ENCODE results near the gene DTX3L.

The DTX3L gene

DNA sequence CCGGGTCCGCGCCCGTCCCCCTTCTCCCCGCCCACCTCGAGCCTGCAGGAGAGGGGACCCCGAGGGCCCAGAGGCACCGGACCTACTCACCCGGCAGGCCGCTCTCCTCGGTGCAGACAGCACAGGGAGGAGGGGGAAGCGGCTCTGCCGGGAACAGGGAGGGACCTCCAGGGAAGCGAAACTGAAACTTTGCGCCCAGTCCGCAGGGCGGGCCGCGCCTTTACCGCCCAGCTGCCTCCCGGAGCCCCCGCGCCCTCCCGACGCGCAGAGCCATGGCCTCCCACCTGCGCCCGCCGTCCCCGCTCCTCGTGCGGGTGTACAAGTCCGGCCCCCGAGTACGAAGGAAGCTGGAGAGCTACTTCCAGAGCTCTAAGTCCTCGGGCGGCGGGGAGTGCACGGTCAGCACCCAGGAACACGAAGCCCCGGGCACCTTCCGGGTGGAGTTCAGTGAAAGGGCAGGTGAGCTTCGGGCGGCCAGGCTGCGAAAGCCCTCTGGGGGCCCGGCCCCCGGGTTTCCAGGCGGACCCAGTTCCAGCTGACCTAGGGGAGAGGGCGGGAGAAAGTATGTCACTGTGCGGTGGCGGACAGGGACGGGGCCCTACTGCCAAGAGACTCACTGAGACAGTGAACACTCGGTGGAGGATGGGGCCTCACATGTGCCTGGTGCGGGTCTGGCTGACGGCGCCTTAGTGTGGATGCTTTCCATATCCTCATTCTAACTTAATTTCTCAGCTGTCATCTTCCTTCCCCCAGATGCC, at the start of gene DTX3L, which contains the start of gene PARP9:
TSS of gene DTX3L (plus strand) at position 184 of the 758 bp plus-strand sequence. CDS start at position 273, 89 bp downstream.
TSS of gene PARP9 (minus strand) at position 146 of the 758 bp plus-strand sequence. CDS start 4,680 bp downstream, outside the sequence.
- no peak for DNase-seq (ENCODE audit: low read depth)
- H3K4me3 ChIP-seq (ENCODE audit: low read depth, low read length) = peak within 1 kb of the TSS; percentile 78

DNA sequence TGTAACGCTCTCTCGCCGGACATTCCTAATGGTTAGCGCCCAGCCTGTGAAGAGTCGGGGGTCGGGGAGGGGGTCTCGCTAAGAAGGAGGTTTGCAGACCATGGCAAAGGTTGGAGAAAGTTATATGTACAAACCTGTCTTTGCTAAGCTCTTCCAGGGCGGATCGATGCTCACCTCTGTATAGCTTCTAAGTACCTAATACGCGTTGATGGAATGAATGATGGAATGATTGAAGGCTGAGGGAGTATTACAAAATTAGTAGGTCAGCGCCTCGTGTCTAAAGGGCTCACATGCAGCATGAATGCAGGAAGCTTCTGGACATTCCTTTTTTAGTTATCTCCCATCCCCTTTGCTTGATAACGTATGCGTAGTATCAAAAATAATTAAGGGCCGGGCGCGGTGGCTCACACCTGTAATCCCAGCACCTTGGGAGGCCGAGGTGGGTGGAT, 49.1 kb upstream of the DTX3L start:
- peak overlapping the region; percentile 84 for H3K4me3 ChIP-seq (ENCODE audit: low read depth, low read length)
- no peak for DNase-seq (ENCODE audit: low read depth)

DNA sequence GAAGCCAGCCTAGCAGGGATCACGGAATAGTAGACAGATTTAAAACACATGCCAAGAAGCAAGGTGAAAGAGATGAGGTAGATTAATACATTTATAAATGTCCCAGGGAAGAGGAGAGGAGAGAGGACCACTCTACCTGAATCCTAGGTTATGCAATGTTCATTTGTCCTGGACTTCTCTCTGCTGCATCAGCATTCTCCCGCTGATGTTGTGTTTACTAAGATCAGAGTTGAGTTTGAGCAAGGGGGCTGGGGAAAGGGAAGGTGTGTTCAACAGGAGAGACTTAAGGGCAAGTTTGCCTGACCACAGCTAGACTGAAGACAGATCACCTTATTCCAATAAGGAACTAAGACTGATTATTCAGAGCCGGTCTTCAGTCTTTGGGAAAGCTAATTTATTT, 48.3 kb upstream of the DTX3L start:
- DNase-seq (ENCODE audit: low read depth) = no peak
- H3K4me3 ChIP-seq (ENCODE audit: low read depth, low read length) = no peak overlapping the region

DNA sequence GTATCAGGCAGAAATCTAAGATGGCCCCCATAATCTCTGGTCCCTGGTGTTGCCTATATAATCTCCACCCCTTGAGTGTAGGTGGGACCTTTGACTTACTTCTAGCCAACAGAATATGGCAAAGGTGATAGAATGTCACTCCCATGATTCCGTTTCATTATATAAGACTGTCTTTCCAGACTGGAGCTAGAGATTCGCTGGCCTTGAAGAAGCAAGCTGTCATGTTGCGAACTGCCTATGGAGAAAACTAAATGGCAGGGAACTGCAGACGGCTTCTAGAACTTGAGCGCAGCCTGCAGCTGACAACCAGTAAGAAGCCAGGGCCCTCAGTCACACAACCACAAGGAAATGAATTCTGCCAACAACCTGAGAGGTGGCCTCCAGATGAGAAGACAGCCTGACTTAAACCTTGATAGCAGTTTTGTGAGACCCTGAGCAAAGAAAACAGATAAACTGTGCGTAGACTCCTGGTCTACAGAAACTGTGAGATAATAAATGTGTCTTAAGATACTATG, 47.2 kb upstream of the DTX3L start:
- DNase-seq (ENCODE audit: low read depth) = no peak
- no peak overlapping the region for H3K4me3 ChIP-seq (ENCODE audit: low read depth, low read length)

DNA sequence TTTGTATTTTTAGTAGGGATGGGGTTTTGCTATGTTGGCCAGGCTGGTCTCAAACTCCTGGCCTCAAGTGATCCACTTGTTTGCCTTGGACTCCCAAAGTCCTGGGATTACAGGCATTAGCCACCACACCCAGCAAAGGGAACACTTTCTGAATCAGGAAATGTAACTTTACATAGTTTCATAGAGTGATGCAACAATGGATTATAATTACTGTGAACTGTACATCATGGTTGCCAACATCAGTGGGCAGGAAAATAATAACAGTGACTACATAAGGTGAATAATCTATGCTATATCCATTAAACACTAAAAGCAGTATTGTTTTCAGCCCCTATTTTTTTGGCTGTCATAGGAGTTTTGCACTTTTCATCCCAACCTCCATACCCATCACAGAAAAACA, 44.4 kb upstream of the DTX3L start:
- no peak overlapping the region for H3K4me3 ChIP-seq (ENCODE audit: low read depth, low read length)
- no peak for DNase-seq (ENCODE audit: low read depth)

DNA sequence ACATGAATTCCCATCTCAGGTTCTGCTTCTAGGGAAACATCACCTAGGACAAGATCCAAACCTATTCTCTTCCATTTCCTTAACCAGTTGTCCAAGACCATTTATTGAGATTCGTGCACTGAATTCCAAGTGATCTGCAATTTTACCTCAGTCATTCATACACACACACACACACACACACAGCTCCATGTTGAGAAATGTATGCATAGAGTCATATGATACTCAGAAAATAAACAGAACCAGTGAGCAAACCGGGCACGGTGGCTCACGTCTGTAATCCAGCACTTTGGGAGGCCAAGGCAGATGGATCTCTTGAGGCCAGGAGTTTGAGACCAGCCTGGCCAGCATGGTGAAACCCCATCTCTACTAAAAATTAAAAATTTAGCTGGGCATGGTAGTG, 43.3 kb upstream of the DTX3L start:
- DNase-seq (ENCODE audit: low read depth) = no peak
- H3K4me3 ChIP-seq (ENCODE audit: low read depth, low read length) = no peak overlapping the region

DNA sequence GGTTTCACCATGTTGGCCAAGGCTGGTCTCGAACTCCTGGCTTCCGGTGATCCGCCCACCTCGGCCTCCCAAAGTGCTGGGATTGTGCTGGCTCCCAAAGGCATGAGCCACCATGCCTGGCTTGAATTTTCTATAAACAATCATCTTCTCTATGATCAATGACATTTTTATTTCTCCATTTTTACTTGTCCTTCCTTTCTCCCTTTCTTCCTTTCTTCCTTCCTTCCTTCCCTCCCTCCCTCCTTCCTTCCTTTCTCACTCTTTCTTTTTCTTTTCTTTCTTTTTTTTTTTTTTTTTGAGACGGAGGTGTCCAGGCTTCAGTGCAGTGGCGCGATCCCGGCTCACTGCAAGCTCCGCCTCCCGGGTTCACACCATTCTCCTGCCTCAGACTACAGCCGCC, 40.8 kb upstream of the DTX3L start:
- H3K4me3 ChIP-seq (ENCODE audit: low read depth, low read length) = no peak overlapping the region
- no peak for DNase-seq (ENCODE audit: low read depth)

DNA sequence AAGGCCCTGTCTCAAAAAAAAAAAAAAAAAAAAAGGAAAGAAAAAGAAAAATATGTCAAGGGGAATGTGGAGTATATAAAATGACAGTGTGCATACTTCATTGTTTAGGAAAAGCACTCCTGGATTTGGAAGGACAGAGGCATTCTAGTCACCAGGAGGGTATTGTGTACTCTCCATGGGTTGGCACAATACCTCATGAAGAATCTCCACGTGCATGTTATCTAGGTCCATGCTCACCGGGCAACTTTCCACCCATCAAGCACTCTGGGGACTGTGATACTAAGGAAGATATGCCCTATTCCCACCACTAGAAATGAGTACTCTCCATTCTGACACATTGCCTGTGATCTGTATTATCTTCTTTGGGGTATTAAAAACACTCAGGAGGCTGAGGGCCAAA, 34.0 kb upstream of the DTX3L start:
- H3K4me3 ChIP-seq (ENCODE audit: low read depth, low read length) = no peak overlapping the region
- no peak for DNase-seq (ENCODE audit: low read depth)

DNA sequence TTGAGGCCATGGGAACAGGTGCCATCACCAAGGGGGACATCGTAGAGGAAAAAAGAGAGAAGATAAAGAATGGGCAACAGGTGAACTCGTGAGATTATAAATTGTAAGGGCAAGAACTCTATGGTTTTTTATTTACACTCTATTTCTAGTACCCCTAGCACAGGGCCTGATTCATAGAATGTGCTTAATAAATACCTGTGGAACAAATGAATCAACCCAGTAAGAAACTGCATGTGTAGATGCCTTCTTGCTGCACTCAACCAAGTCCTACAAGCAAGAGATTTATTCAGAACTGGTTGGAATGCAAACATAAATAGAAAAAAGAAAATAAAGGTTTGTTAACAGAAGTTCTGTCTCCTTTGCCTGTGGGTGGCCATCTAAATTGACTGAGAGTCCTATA, 30.7 kb upstream of the DTX3L start:
- no peak overlapping the region for H3K4me3 ChIP-seq (ENCODE audit: low read depth, low read length)
- no peak for DNase-seq (ENCODE audit: low read depth)

DNA sequence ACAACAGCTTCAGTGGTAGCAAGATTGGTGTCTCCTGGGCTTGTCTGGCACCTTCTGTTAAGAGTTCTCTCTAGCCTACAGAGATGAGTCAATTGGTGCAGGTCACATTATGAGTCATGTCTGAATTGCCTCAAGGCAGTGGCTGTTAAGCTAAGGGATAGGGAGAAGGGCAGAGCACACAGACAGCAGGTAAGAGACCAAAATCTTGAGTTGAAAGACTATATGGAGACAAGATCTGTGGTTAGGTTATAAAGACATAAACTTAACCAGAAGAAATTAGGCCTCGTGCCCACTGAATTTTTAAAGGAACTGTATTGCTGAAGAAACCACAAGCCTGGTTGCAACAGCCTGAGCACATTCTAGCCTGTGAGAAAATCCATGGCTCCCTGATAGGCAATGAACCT, 30.2 kb upstream of the DTX3L start:
- DNase-seq (ENCODE audit: low read depth) = peak; percentile 57
- no peak overlapping the region for H3K4me3 ChIP-seq (ENCODE audit: low read depth, low read length)

DNA sequence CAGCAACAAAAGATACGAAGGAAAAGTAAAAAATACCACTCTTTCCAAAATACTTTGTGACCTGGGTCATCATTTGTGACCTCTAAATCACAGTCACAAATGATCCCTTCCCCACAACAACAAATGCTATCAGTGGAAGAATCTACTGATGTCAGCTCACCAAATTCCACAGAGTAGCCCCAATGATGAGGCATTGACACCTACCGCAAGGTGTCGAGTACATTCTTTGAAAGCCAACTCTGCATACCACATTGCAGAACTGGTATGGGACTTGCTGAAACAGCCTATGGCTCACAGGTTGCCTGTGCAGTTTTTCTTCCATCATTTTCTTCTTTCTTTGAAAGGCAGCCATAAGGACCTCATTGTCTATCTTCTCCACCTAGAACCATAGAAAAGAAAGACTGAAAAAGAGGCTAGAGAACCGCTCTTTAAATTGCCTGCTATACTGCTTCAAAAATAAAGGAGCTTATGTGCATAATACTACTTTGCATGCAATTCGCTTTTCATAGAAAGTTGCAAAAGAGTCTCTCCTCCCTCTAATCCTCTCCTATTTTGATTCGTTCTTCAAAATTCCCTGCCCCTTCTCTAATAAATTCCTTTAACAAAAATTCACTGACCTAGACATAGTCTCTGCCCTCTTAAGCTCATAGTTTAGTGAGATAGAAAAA, 28.0 kb upstream of the DTX3L start:
- H3K4me3 ChIP-seq (ENCODE audit: low read depth, low read length) = no peak overlapping the region
- no peak for DNase-seq (ENCODE audit: low read depth)

DNA sequence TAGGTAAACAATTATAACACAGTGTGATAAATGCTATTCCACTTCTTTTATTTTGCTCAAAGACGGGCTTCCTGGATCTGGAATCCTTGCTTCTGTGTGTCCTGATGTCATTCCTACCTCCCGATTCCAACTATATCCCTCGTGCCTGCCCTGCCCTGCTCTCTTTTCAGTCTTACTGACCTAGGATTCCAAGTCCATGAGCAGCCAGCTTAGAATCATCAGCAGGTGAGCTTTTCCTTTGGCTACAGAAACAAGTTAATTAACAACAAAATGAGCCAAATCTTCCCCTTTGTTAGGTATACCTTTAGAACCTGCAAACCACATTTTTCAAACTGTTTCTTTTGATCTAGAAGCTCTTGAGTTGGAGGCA, 27.5 kb upstream of the DTX3L start:
- H3K4me3 ChIP-seq (ENCODE audit: low read depth, low read length) = no peak overlapping the region
- no peak for DNase-seq (ENCODE audit: low read depth)

DNA sequence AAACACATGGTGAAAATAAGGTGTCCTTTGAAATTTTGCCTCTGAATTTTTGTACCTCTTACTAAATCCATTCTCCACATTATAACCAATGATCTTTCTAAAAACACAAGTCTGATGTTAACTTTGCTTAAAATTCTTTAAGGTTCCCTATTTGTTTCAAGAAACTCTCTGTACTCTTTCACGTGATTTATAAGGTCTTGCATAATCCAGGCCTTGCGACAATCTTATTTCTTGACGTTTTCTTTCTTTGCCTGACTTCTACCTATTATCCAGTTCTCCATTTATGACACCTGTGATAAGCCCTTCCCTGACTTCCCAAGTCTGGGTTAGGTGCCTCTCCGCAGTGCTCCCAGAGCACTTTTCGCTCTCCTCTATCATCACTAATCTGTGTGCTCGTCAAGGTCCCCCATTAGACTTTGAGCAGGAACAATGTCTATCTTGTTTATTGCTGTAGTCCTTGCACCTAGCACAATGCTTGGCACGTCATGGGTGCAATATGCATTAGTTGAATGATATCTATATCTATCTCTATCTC, 25.1 kb upstream of the DTX3L start:
- no peak overlapping the region for H3K4me3 ChIP-seq (ENCODE audit: low read depth, low read length)
- no peak for DNase-seq (ENCODE audit: low read depth)

DNA sequence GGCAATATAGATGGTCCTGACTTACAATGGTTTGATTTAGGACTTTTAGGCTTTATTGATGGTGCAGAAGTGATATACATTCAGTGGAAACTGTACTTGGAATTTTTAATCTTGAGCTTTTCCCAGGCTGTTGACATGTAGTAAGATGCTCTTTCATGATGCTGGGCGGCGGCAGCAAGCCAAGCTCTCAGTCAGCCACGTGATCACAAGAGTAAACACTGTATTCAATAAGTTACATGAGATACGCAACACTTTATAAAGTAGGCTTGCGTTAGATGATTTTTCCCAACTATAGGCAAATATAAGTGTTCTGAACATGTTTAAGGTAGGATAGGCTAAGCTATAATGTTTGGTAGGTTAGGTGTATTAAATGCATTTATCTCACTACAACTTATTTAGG, 18.0 kb upstream of the DTX3L start:
- no peak for DNase-seq (ENCODE audit: low read depth)
- no peak overlapping the region for H3K4me3 ChIP-seq (ENCODE audit: low read depth, low read length)

DNA sequence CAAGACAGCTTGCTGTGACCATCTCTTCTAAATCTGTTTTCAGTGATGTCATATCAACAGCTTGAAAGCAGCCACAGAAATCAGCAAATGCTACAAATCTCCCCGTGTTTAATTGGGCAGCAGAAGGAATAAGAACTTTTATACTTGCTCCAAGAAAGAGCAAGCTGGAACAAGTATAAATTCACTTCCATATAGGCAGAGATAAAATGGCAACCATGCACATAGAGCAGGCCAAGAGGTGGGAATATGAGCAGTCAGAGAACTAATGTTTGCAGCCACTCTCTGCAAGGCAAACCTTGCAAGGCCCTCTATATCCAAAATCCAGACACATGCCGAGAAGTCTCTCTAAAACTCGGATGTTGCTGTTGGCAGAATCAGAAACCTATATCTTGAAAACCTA, 16.1 kb upstream of the DTX3L start:
- H3K4me3 ChIP-seq (ENCODE audit: low read depth, low read length) = no peak overlapping the region
- DNase-seq (ENCODE audit: low read depth) = no peak

DNA sequence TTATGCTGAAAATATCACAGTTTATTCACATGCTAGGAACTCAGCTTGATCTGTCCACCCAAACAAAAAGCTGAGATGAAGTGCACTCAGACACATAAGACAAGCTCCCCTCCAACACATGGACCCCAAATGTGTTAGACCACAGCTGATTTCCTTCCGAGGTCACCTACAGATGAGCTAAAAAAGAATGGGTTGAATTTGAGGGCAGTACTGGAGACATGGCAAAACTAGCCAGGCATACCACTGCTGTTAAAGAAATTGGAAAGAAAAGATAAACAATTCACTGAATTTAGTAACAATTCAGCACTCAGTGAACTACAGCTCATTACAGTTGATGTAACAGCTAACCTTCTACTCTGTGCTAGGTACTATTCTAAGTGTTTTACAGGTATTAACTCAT, 15.5 kb upstream of the DTX3L start:
- DNase-seq (ENCODE audit: low read depth) = no peak
- H3K4me3 ChIP-seq (ENCODE audit: low read depth, low read length) = no peak overlapping the region

DNA sequence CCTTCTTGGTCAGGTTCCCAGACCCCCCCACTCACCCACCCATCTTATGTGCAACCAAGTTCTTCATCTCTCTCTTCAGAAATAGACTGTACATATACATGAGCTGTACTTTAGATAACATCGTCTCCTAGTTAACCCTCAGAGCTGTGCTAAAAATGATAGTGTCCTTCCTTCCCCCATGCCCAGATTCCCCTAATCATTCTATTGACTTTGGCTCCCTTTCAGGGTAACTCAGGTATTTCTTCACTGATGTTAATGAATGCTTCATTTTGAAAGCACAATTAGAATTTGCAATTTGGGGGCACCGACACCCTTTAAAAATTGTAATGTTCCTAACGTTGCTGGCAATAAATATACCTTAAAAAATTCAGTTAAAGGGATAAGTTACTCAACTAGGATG, 11.0 kb upstream of the DTX3L start:
- DNase-seq (ENCODE audit: low read depth) = no peak
- H3K4me3 ChIP-seq (ENCODE audit: low read depth, low read length) = no peak overlapping the region

DNA sequence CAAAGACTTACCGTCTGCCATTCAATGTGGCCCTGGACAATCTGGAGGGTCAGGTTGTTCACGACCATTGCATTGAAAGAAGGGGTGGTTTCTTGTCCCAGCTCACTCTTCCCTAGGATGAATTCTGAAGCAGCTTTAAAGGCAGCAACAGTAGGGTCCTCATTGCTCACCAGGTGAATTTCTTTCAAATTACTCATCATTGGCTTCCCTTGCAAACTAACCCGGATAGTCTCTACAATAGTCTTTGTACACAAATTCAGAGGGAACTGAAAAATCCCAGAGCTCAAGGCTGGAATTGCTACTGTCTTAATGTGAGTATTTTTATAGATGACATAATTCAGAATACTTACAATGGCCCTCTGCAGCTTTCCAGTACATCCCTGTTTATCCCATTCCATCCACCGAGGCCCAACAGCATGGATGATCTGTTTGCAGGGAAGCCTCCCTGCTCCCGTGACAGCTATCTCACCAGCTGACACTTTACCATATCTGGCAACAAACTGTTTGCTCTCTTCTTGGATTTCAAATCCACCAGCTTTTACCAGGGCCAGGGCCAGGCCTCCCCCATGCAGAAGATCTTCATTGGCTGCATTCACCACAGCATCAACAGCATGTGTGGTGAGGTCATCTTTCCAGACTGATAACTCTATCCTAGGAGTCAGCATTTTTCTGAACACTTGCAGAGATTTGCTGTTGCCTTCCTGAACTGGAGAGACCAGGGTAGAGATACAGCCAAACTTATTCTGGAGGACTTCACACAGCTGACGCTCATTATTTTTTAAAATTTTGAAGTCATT, 8.7 kb upstream of the DTX3L start:
- H3K4me3 ChIP-seq (ENCODE audit: low read depth, low read length) = no peak overlapping the region
- DNase-seq (ENCODE audit: low read depth) = no peak

DNA sequence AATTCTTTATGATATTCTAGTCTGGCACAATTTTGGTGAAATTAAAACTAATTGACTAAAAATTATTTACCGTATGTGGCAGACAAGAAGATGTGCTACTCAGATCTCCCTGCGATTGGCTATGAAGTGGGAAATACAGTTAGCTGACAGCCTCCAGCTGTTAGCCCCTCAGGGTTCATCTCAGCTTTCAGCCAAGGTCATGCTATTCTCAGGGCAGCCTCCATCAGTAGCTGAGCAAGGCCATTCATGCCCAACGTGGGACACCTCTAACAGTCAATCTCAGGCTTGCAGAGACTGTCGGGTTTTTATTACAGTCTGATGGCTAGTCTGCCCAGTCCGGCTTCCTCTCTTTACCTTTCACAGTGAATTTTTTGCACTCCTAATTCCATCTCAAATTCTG, 6.8 kb upstream of the DTX3L start:
- DNase-seq (ENCODE audit: low read depth) = no peak
- no peak overlapping the region for H3K4me3 ChIP-seq (ENCODE audit: low read depth, low read length)

DNA sequence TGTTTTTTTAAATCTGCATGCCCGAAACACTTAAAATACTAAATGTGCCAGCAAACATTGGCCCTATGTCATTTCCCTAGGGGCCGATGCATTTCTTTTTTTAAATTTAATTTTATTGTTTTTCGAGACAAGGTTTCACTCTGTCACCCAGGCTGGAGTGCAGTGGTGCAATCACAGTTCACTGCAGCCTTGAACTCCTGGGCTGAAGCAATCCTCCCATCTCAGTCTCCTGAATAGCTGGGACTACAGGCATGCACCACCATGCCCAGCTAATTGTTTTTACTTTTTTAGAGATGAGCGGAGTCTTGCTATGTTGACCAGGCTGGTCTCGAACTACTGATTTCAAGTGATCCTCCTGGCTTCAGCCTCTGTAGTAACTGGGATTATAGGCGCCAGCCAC, 5.5 kb upstream of the DTX3L start:
- DNase-seq (ENCODE audit: low read depth) = no peak
- H3K4me3 ChIP-seq (ENCODE audit: low read depth, low read length) = no peak overlapping the region

All from skeletal muscle cell (primary cell).